NCI-H2029 (cell line): ENCODE data around the gene C1QL3.

Source experiments
- DNase-seq: peaks from one replicate; lab custom pipeline; 2025; lab: John Stamatoyannopoulos, UW

The C1QL3 gene

GRCh38 chr10:16493884-16494536 is 27.7 kb downstream of the C1QL3 start:
- DNase-seq = no peak

- DNase-seq = no peak
Measured at GRCh38 chr10:16491933-16492332, 29.7 kb downstream of the C1QL3 start.

DNA sequence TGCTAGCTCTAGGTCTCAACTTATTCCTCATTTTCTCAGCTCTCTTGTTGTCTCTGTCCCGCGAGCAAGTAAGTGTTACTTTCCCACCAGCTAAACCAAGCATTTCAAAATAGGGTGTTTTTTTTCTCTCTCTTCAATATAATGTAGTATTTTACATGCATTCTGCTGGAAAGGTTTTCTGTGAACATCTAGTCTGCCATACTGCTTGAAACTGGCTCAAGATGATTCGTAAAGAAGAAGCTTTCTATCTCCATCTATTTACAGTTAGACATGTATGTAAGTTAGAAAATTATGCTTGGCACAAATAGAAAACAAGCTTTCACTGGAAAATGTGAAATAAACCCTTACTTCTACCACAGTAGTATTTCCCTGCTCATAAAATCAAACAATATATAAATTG is 31.2 kb downstream of the C1QL3 start:
- no peak for DNase-seq

GRCh38 chr10:16483241-16483917 is 38.3 kb downstream of the C1QL3 start:
- DNase-seq = no peak

DNA sequence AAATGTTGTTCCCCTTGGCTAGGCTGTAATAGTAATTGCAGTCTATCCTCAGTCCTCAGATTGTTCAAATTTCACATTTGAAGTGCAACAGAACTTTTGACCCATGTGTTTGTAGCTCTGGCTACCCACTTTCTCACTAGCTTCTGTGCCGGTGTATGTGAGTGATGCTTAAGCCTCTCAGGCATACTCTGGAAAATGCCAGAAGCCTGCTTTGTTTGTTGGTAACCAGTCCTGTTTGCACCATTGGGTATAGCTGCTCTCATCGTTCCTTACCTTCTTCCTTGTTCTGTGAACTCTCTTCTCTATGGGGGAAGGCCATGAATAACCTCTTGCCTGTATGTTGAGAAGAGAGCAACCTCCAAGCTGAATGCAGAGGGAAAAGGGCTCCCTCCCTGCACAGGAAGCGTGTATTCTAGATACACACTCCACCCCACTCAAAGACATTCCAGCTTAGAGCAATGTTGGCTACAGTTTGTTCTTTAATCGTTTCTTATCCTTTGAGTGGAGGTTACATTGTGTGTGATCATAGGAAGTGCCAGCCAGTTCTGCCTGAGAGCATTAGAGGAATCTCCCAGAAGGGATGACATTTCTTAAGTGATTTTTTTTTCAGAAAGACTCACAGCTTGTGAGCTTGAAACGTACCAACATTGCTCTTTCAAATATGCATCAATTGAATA is 40.5 kb downstream of the C1QL3 start:
- no peak for DNase-seq

- DNase-seq = no peak
Measured at GRCh38 chr10:16478801-16479200, 42.9 kb downstream of the C1QL3 start.

DNA sequence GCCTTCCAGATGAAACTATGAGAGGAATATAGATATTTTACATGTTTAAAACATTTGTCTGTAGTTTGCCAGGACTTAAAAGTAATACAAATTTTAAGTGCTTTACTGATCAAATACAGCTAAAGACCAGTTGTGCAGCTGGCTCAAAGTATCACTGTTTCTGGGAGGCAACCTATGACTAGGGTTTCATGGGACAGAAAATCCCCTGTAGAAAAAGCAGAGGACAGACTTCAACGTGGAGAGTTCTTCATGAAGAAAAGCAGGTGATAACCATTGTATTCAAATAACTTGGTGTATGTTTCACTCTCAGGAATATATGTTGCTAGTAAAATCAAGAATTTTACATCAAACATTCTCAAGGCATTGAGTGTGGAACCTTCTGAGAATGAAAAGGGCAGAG is 43.9 kb downstream of the C1QL3 start:
- no peak for DNase-seq

DNA sequence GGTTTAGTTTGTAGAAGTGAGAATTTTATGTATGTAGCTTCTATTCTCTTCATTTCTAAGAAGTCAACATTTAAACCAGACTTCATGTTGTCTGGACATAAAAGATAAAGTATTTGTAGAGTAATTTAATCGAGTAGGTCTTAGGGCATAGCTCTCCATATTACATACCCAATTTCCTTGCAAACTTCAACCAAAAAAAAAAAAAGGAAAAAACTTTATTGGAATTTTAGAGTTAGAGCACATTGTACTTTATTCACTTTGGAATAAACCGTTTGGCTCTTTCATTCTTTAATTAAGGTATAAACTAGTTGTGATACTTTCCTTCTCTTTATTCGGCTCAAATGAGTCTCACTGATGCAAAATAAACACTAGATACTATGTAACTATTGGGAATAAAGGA is 48.9 kb downstream of the C1QL3 start:
- DNase-seq = no peak

DNA sequence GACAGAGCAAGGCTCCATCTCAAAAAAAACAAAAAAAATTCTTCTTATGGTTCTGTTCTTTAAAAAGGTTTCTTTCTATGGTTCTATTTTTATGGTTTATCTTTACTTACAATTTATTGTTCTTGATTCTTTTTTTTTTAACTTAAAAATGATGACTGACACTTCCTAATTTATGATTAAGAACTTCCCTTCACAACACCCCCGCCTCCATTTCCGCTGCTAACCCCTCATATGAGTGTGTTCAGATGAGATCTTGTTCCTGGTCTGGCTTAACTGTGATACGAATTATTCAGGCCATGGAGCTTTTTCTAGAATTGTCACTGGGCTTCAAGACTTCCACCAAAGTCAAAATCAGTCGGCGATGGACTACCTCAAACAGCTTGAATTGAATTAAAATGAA is 50.9 kb downstream of the C1QL3 start:
- DNase-seq = no peak

DNA sequence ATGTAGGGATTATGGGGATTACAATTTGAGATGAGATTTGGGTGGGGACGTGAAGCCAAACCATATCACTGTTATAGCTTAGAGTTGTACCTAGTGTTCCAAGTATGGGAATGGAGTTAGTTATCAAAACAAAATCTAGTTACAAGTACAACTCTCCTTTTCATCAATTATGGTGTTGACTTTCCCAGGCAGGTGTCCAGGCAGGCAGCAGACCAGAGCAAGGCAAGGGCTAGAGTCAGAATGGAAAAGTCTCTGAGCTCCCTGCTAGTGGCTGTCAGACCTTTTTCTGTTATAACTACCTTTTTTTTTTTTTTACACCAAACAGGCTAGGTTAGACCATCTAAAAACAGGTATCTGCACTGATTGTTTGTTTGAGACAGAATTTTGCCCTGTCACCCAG is 55.7 kb downstream of the C1QL3 start:
- DNase-seq = no peak
